ENCODE results near the gene LPP.
A peak's percentile ranks its signal among the peaks of the same experiment; 100 is the strongest.

Gene LPP

GRCh38 chr3:188279502-188280335 is 125.8 kb downstream of the LPP start:
- peak; percentile 69 for DNase-seq

- DNase-seq, result no peak
Measured at GRCh38 chr3:188280627-188281026, 126.7 kb downstream of the LPP start.

GRCh38 chr3:188282871-188283270 is 128.9 kb downstream of the LPP start:
- DNase-seq, result no peak

DNA sequence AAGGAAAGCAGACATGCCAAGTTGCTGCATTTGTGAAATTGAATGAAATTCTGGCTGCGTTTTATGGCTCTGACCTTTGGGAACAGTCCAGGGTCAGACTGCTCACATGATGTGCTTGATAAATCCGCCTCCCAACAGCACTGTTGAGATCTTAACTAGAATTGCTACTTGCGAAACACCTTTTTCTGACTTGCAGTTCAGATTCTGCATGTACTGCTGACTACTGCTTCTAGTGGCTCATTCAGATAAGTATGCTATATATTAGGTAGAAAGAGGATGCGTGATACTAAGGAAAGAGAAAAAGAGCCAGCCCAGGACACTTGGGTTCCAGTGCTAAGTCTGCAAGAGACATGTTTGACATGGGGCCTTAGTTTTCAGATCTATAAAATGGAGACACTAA is 129.4 kb downstream of the LPP start:
- DNase-seq, result peak; percentile 38

GRCh38 chr3:188284455-188285212 is 130.7 kb downstream of the LPP start:
- peak; percentile 28 for DNase-seq

- peak; percentile 99 for DNase-seq
Measured at GRCh38 chr3:188286087-188286513, 132.1 kb downstream of the LPP start.

GRCh38 chr3:188287339-188287738 is 133.4 kb downstream of the LPP start:
- no peak for DNase-seq

- no peak for DNase-seq
Measured at GRCh38 chr3:188287762-188288505, 134.0 kb downstream of the LPP start.

DNA sequence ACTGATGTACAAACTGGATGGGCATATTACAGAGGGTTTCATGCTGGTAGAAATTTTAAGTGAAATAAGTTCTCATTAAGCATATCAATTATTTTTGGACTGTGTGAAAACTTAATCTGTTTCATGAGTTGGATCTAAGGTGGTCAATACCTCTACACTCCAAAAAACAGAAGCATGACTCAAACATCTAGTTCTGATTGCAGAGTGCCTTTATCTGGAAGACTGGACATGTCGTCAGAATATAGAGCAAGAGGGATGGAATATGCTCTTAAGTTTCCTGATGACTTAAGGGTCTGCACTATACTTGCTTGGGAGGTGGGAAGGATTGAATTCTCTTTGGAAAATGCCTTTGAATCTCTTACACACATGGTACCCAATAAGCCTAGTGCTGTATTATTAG is 138.3 kb downstream of the LPP start:
- DNase-seq, result no peak

DNA sequence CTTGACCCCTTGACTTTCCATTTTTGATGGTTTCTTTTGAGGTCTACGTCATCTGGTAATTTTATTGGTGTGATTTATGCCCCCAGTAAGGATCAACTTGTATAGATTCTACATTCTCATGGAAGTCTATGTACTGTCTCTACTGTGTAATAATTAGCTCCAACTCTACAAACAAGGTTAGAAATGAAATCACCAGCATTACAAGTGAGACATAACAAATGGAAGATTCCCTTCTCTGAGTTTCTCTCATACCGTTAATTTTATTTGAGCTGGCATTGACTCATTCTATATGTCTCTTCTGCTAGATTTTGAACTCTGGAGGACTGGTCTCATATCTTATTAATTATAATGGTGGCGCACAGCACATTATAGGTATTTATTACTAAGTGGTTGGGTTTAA is 138.9 kb downstream of the LPP start:
- DNase-seq, result no peak

GRCh38 chr3:188294113-188294512 is 140.2 kb downstream of the LPP start:
- no peak for DNase-seq

DNA sequence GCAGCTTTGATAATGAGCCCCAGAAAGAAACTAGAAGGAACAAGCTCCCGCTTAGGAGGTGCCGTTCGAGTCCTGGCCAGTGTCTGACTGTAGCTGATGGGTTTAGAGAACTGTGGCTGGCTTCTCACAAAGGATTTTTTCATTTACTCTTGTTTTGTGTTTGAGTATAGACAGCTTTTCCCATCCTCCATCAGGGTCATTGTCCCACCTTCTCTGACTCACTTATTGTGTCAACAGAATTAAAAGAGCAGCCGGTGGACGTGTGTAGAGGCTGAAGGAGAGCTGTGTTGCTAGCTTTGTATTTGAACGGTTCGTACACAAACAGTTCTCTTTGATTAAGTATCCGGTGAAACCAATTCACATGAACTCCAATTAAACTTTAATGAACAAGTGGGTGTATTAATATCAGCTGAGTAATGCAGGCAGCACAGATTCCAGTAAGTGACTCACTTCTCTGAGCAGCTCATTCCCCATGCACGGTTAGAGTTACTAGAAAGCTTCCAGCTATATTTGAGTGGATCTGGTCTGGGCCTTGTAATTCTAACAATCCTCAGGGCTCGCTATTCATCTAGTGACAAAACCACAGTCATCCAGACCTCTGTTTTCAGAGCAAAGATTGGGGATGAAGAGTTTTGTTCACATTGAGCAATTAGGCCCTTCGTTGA is 141.0 kb downstream of the LPP start:
- DNase-seq, result peak; percentile 96

- DNase-seq, result no peak
Measured at GRCh38 chr3:188295876-188296275, 141.9 kb downstream of the LPP start.

- DNase-seq, result peak; percentile 77
Measured at GRCh38 chr3:188296761-188297612, 143.0 kb downstream of the LPP start.

- no peak for DNase-seq
Measured at GRCh38 chr3:188298585-188298984, 144.6 kb downstream of the LPP start.

DNA sequence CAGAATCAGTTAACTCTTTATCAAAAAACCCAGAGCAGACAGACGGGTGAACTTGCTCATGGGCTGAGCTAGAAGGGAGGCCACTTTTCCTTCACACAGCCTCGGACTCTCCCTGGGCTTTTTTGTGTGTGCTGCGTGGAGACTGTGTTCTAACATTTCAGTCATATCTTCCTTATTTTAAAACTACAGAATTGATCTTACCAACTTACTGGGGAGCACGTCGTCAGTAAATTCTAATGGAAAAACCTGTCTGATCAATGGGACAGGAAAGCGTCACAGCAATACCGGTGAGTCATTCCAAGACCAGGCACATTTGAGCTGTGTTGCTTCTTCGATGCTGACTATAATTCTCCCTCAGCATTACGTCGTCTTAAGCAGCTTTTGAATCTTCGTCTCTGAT is 145.1 kb downstream of the LPP start:
- no peak for DNase-seq

- DNase-seq, result no peak
Measured at GRCh38 chr3:188299708-188300107, 145.8 kb downstream of the LPP start.

- no peak for DNase-seq
Measured at GRCh38 chr3:188301147-188301546, 147.2 kb downstream of the LPP start.

GRCh38 chr3:188303286-188303799 is 149.4 kb downstream of the LPP start:
- DNase-seq, result no peak

DNA sequence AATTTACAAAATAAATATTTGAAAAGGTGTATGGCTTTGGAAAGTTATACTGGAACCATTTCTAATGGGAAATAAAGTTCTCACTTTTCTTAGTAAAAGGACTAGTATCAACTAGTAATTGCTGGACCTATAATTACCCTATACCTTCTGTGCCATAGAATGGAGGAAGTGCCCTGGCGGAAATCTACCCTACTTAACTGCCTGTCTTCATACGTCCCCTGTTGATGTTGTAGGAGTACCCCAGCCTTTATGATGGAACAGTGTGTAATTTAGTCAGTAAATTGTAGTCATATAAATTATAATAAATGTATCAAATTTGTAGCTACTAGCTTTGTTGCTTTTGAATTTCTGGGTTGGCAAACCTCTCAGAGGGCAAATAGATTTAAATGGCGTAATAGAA is 149.9 kb downstream of the LPP start:
- DNase-seq, result no peak

DNA sequence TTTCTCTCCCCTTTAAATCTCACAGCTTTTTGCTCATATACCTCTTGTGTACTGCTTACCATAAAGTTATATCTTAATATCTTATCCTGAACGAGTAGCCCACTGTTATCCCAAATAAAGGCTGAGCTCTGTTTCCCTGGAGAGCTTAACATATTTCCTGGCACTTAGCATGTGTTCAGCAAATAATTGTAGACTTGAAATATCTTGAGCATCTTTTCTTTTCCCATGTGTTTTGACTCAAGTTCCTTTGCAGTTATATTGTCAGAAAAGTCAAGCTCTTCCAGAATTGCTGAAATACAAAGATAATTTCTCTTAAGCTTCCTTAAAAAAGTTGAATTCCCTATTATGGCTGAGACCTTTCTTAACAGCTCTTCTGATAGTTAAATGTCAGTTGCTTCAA is 150.5 kb downstream of the LPP start:
- DNase-seq, result no peak

DNA sequence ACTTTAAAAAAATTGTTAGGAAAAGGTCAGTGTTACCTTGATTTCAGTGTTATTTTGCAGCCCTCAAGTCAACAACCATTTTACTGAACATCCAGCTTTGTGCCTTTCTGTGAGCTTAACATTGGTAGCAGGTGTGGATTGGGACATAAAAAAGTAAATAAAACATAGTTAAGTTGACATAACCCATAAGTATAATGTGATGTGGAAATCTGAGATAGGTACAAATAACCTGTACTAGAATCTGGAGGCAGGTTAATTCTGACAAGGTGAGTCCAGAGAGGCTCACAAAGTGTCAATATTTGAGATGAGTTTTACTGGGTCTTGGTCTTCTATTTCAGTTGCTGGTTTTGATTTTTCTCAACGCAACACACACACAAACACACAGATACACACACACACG is 151.3 kb downstream of the LPP start:
- no peak for DNase-seq

Measured in fibroblast of upper back skin (primary cell).